NOMO-1 treated with DMSO at 0.1 percent for 48 hours (cell line): ENCODE results near the gene CAP2.
"Not testable (repeated sequence)": the region's sequence is repeated elsewhere in the genome, so short reads cannot be mapped to it uniquely, and the experiment has no call there.

Experiments
- DNase-seq: peaks from one replicate; lab custom pipeline; 2025; ENCODE audit not compliant: unreplicated experiment; lab: John Stamatoyannopoulos, UW

The CAP2 gene

DNA sequence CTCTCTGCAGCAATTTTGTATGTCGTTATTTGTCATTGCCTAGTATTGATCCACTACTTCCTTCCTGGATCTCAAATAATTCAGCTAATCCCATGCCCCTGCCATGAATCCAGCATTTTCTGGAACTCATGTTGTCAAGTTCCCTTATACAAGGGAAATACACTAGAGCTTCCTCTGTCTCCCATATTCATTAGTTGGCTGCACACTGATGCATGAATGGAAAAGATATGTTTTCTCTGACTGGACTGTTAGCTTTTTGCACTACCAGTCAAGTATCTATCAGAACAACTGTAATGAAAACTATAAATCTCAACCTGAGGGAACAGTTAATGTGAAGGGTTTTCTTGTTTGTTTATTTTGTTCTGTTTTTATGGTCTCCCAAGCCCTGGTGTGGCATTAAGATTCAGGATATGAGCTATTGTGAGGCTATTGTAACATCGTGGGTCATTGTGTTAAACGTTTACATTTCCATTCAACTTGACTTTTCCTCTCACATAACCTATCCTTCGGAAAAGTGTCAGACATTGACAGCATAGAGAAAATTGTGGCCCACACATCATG lies 104.2 kb downstream of the CAP2 start:
- DNase-seq: no peak

DNA sequence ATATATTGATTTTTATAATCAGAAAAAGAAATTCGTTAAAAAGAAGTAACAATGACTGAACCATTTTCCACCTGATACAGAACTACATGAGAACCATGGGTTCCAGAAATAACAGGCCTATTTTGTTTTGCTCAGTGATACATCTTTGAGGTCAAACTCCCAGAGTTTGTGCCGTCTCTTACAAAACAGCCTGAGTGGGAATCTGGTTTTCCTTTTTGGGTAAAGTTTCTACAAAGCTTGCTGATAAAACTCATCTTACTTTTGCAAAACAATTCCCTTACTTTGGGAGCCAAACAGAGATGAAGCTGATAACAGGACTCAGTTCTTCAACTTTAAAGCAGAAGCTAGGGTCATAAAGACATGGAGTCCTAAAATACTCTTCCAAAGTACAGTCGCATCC lies 108.0 kb downstream of the CAP2 start:
- no peak for DNase-seq

DNA sequence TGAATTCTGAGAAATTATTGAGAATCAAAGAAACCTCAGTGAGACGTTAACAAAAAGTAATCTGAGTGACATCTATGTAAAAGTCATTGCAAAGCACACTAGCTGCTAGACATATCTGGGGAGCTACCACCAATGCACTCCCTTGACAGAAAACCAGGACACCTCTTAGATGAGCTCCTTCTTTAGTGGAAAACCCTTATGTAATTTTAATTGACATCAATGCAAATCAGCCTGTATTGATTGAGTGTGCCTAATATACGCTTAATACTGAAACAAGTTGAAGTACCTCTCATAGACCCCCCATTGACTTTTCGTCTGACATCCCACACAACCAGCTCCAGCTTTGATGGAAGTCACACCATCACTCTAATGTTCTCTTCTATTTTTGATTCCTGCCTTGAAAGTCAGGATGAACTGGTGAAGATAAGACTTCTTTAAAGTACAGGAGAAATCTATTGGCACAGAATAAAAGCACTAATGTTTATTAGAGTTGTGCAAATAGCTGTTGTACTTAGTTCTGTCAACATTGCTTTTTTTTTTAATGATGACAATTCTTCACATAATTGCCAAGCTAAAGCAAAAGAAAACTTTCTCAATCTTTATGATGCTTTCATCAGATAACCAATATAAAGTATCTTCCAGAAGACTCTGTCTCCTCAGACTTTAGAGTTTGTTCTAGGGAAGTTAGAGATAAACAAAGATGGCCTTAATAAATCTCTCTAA lies 108.7 kb downstream of the CAP2 start:
- no peak for DNase-seq

DNA sequence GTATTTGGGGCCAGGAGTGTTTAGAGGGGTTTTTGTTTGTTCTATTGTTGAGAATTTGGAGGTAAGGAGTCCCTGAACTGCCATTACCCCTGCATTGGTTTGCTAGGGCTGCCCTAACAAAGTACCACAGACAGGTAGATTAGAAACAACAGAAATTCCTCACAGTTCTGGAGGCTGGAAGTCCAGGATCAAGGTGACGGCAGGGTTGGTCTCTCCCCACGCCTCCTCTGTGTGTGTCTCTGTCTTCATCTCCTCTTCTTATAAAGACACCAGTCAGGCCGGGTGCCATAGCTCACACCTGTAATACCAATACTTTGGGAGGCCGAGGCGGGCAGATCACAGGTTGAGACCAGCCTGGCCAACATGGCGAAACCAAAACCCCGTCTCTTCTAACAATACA lies 109.7 kb downstream of the CAP2 start:
- no peak for DNase-seq

DNA sequence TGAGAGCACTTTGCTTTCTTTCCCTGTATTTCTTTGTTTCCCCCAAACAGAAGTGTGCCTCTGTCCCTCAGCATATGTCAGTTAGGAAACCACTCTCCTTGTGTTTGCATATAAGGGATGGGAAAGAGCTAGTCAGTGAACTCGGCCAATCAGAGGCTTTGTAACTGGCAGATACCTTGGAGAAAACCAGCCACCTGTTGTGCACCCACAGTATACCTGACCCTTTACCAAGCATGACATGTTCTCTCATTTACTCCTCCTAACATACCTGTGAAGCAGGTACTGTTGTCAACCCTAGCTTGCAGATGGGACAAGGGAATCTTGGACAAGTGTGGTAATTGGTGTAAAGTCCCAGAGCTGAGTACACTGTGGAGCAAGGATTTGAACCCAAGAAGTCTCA lies 110.6 kb downstream of the CAP2 start:
- DNase-seq: no peak

DNA sequence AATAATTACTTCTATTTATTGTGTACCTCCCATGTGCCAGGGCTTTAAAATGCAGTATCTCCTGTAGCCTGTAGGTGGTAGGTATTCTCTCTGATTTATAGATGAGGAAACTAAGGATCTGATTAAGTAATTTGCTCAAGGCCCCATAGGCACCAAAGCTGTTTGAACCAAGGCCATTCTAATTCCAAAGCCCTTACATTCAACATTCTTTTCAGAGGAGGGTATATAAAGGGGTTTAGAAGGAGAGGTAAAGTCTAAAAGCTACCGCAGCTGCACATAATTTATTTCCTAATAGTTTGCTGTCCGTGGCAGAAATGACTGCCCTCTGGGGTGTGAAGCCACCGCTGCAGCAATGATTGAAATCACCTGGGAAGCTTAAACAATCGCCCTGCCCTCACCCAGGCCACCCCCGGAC lies 111.7 kb downstream of the CAP2 start:
- DNase-seq: no peak

DNA sequence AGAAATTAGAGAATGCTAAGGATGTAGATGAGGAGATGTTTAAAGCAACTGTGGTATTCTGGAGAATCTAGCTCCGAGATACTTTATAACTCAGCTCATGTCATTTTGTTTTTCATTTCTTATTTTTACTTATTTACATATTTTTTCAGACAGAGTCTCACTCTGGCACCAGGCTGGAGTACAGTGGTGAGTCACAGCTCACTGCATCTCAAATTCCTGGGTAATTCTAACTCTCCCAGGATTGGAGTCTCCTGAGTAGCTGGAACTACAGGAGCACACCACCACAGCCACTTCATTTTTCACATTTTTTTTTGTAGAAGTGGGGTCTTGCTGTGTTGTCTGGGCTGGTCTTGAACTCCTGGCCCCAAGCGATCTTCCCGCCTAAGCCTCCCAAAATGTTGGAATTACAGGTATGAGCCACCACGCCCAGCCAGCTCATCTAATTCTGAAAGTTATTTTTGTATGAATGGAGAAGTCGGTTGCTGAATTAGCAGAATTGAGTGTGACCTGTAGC lies 112.4 kb downstream of the CAP2 start:
- no peak for DNase-seq

DNA sequence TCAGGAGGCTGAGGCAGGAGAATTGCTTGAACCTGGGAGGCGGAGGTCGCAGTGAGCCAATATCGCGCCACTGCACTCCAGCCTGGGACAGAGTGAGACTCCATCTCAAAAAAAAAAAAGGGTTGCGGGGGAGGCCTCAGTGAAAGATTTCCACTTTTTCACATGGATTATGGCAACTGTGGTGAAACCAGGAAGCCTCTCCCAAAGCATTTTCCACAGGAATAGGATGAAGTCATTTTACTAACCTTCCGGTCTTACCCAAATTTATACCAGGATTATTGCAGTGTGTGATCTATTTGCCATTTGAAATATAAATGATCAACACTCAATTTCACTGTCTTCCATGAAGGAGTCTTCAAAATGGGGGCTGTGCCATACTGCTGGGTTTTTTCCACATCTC lies 113.1 kb downstream of the CAP2 start:
- DNase-seq: no peak

DNA sequence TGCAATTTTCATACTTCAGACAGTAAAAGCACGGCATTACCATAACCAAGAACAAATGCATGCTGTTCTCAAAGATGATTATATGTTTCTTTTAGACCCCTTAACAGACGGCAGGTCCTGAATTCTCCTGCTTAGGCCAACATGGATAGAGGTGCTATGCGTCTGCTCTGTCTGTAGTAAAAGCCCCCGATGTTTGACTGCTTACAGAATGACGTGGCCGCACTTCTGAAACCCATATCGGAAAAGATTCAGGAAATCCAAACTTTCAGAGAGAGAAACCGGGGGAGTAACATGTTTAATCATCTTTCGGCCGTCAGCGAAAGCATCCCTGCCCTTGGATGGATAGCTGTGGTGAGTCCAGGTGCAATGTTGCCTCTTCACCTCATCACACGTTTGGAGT lies 113.6 kb downstream of the CAP2 start:
- DNase-seq: no peak

DNA sequence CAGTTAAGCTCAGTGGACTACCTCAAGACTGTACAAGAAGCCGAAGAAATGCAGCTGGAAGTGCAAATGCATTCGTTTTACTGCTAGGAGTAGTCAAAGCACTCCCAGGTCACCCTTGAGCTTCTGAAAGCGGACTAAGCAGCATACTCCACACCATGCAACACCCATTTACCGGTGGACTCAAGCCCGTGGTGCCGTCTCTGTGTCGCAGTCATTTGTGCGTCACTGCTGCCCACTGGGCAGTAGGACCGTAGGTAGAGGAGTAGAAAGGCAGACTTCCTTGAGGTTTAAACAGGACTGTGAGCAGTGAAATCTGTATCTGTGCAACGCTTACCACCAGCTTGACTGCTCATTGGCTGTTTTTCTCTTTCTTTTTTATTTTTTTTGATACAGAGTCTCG lies 117.7 kb downstream of the CAP2 start:
- DNase-seq: no peak

DNA sequence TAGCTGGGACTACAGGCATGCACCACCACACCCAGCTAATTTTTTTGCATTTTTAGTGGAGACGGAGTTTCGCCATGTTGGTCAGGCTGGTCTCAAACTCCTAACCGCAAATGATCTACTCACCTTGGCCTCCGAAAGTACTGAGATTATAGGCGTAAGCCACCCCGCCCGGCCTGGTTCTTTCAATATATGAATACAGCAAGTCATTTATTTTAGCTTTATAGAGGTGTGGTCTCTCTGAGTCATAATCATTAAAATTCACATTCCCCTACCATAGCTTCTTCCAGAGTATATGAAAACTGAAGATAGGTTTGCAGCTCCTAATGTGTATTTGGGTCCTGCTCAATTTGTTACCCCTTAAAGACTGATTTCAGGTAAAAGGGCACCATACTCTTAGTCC lies 118.2 kb downstream of the CAP2 start:
- DNase-seq: no peak

DNA sequence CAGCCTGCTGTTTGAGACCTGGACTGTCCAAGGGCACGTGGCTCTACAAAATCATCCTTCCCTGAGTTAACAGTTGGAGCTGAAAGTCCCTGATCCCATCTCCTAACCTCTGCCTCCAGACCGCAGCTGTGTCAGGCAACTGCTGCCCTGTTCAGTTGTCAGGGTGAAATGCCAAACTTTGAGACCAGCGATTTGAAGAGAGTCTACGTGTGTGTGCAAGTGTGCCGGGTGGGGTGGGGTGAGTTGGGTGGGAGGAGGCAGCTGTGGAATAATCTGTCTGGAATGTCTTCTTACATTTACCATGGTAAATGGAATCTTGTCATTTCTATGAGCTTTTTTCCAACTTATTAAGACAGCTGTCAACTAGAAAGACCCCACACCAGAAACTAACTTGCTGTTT lies 125.7 kb downstream of the CAP2 start:
- no peak for DNase-seq

DNA sequence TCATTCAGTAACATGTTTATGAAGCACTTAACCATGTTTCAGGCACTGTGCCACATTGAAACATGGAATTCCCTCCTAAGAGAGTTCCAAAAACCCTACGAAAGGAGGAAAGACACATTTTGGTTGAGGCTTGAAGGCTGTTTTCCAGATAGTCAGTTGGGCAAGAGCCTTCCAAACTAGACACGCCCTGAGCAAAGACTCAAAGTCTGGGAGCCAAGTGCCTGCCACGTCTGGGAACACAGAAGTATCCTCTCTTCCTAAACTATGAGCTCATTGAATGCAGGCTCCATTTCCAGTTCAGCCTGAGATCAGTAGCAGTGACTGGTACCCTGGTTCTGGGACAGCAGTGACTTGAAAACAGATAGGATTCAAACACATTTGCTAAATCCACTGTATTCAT lies 132.2 kb downstream of the CAP2 start:
- DNase-seq: no peak

DNA sequence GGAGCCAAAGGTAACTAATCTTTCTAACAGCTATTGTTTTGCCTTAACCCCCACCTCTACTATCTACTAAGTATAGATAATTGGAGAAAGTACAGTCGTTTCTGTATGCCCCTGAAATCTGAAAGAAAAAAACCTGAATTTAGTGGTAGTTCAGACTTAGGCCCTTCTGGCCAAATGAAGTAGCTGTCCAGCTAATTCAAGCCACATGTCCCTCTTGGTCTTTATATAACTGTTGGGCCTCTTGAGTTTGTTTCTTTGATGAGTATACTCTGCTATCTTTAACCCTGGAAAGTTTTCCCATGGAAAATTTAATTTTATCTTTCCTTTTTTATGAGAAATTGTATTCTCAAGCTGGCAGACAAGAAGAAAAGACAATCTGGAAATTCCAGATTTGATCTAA lies 133.7 kb downstream of the CAP2 start:
- no peak for DNase-seq

DNA sequence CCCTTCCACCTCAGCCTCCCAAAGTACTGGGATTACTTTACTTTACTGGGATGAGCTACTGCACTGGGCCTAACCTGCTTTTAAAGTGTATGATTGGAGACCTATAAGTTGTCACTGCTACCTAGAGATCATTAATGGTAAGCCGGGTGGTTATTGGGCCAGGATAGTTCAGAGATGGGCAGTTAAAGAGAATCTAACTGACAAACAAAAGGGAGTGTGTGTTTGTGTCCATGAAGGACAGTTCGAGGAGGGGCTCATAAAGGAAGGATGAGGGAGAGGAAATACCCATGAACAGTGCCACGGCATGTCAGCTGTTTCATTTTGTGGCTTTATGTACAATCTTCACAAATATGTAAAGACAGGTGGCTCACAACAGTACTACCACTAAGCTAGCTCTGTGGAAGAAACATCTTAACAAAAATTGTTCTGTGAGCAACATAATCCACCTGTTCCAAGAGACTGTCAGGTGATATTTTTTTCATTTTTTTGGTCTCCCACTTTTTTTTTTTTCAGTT lies 137.0 kb downstream of the CAP2 start:
- no peak for DNase-seq

DNA sequence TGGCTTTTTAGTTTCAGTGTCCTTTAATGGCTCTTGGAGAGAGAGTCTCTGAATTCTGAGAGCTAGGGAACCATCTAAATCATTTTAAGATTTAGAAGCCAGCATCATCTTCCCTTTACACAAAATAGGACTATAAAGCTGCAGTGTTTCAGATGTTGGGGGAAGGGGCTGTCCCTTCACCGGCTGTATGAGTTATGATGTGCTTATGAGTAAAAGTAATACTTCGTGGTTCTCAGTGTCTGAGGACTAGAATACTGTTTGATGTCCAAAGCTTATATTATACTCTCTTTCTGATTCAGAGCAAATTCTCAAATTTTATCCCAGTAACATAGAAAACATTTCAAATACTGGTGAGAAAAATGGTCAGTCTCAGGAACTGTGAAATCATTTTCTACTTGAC lies 143.2 kb downstream of the CAP2 start:
- DNase-seq: no peak

DNA sequence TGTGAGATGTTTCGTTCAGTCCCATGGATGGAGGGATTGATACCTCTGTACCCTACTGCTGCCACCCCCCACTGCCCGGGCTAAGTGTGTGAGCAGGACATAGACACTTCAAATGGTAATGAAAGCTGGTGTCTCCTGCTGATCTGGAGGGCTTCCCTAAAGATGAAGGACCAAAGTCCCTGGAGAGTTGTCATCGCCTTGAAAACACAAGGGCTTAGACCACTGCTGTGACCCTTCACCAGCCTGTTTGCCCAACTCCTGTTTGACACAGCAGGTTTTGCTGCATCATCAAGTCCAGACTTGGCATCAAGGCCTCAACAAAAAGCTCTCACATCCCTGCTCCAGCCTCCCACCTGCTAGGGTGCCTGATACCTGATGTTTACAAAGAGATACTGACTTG lies 148.8 kb downstream of the CAP2 start:
- DNase-seq: no peak

DNA sequence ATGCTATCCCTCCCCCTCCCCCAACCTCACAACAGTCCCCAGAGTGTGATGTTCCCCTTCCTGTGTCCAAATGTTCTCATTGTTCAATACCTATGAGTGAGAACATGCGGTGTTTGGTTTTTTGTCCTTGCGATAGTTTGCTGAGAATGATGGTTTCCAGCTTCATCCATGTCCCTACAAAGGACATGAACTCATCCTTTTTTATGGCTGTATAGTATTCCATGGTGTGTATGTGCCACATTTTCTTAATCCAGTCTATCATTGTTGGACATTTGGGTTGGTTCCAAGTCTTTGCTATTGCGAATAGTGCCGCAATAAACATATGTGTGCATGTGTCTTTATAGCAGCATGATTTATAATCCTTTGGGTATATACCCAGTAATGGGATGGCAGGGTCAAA lies 152.3 kb downstream of the CAP2 start:
- not testable (repeated sequence) for DNase-seq

DNA sequence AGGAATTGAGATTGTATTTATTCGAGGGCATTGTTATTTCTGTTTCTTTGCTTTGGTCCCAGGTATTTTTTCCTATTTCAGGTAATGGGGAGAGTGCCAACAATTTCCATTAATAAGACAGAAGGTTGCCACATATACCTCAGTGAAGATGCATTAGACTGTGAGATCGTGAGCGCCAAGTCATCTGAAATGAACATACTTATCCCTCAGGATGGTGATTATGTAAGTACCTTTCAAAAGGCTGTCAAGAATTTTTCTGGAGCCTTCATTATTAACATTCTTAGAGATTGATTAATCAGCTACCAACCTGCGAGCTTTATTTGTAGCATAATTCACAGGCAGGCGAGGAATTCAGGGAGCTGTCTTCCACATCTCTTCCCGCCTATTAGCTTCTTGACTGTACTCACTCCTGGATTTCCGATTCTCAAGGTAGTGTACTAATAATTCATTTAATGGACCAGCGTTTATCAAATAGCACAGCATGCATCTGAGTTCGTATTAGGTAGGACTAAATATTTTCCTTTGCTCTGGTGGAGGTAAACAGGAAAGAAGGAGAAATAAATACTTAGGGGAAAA lies 158.1 kb downstream of the CAP2 start:
- DNase-seq: no peak

DNA sequence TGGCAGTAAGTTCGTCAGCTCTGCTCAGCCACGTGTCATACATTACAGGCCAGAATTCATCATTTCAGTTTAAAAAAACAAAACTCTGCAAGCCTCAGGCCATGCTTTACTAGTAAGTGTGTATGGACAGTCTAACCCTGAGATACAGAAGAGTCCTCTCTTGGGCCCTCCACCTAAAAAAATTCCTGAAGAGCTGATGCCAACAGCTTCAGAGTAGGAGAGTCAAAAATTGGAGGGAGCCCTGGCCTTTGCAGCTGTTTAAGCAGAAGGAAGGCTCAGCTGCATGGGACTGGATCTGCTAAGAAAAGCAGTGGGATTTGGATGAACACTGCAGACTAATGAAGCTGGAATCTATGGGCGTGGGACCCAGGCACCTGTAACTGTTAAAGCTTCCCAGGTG lies 159.5 kb downstream of the CAP2 start:
- no peak for DNase-seq

DNA sequence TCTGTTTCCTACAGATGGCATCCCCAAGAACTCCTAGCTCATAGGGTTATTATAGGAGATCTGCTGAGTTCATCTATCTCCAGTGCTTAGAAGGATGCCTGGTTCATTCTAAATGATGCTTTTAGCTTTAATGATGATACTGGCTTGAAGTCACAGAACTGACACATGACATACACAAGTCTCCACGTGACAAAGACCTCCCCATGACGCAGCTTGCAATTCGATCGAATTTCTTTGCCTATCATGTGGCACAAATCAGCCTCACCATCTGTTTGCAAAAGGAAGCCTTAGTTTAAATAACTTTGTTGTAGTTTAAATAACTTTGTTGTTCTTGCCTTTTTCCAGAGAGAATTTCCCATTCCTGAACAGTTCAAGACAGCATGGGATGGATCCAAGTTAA lies 162.6 kb downstream of the CAP2 start:
- no peak for DNase-seq

DNA sequence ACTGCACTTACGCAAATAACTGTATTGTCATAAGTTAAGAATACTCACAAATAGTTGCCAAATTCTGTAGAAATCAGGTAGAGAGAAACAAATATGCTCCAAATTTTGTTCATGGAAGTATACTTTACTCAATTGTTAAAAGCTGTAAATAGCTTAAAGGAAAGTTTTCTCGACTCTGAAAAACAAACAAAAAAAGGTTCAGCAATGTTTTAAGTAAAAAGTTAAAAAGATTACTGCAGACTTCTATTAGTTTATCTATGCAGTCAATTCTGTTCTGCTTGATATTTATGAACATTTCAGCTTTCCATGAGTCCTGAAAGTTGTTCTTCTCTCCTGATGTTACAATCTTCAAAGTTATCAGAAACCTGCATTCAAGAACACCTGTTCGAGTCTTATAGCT lies 169.2 kb downstream of the CAP2 start:
- no peak for DNase-seq
